Muscle of leg (tissue), 11 donors: ENCODE data around the gene DCTN4. TPM values are rescaled to one million over a fixed set of nuclear protein-coding genes. Genes with fewer than 3 reads are reported as not detected.

Experiments used
- DNase-seq: peaks from one replicate; pipeline ENCODE4 v3.0.0; 2013
- H3K27ac ChIP-seq: one replicate; pipeline ENCODE4 v1.5.1; 2013; ENCODE audit warnings: mild to moderate bottlenecking, low read length, control low read depth
- H3K27me3 ChIP-seq: one replicate; pipeline ENCODE4 v1.6.1; 2013; ENCODE audit warnings: low read length; ENCODE audit not compliant: control insufficient read depth, insufficient read depth
- H3K36me3 ChIP-seq: one replicate; pipeline ENCODE4 v1.6.1; 2013; ENCODE audit warnings: low read length; ENCODE audit not compliant: control insufficient read depth, insufficient read depth
- H3K4me1 ChIP-seq: one replicate; pipeline ENCODE4 v1.6.1; 2013; ENCODE audit warnings: low read length; ENCODE audit not compliant: control insufficient read depth, insufficient read depth
- H3K4me3 ChIP-seq: one replicate; pipeline ENCODE4 v1.5.1; 2013; ENCODE audit warnings: low read length, control low read depth
- H3K9me3 ChIP-seq: replicated peaks from 2 replicates; pipeline ENCODE4 v1.6.1; 2013; ENCODE audit warnings: low read depth, low read length; ENCODE audit not compliant: control insufficient read depth
- WGBS: methylation state at CpG from one replicate; pipeline ENCODE4 v1.1.5; 2013; ENCODE audit warnings: missing lambda C conversion rate; ENCODE audit not compliant: insufficient coverage; 5-methylcytosine and 5-hydroxymethylcytosine counted together
- polyA plus RNA-seq, 8 donors: library from polyadenylated mRNA; unstranded; fragments of 120-200 nt; gene quantifications; one replicate each; pipeline versions ENCODE4 v1.2.1 to v1.2.3, GENCODE V29; 2013; ENCODE audit warnings: inconsistent platforms in 1 of 8, low replicate concordance in 1 of 8; ENCODE audit not compliant: insufficient read length in 8 of 8, insufficient read depth in 1 of 8
- total RNA-seq: library from RNA; stranded (reverse); fragments of 120-200 nt; gene quantifications from one replicate; pipeline ENCODE4 v1.2.4, GENCODE V29; 2013

The DCTN4 gene
- total and polyA plus RNA-seq, 9 donors, result 33.1 to 43.8 (median 36.4) TPM

DNA sequence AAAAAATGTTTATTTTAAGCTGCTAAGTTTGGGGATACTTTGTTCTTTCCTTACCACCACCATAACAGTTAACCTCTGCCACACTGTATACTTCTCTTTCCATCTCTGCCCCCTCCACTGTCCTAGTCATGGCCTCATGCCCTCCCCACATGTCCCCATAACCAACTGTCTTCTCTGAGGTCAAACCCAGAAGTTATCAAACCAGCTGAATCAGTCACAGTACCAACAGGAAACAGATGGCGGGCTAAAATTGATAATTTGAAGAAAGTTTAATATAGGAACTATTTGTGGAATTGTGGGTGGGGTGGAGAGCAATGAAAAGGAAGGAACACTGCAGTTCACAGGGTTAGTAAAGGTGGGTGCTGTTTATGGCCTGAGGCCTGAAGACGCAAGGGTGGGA, 5.7 kb upstream of the DCTN4 start:
- H3K27me3 ChIP-seq, result no peaks in the 10 kb centered on the region
- H3K9me3 ChIP-seq, result no peaks in the 10 kb centered on the region
- peaks cover 10% of the 10 kb centered on the region for H3K4me1 ChIP-seq
- peak overlapping the region; percentile 65 for H3K27ac ChIP-seq
- H3K36me3 ChIP-seq, result no peaks in the 10 kb centered on the region
- H3K4me3 ChIP-seq, result no peak overlapping the region
- peak; percentile 69 for DNase-seq
- WGBS, result 64% methylated on average over 1 of the region's 2 CpGs

- WGBS, result 35% methylated on average over 3 of the region's 7 CpGs
- no peaks in the 10 kb centered on the region for H3K36me3 ChIP-seq
- peak; percentile 81 for DNase-seq
- H3K9me3 ChIP-seq, result no peaks in the 10 kb centered on the region
- H3K27ac ChIP-seq, result peak overlapping the region; percentile 29
- peaks cover 10% of the 10 kb centered on the region for H3K4me1 ChIP-seq
- no peak overlapping the region for H3K4me3 ChIP-seq
- no peaks in the 10 kb centered on the region for H3K27me3 ChIP-seq
Observed at GRCh38 chr5:150763023-150763769, 4.4 kb upstream of the DCTN4 start.

DNA sequence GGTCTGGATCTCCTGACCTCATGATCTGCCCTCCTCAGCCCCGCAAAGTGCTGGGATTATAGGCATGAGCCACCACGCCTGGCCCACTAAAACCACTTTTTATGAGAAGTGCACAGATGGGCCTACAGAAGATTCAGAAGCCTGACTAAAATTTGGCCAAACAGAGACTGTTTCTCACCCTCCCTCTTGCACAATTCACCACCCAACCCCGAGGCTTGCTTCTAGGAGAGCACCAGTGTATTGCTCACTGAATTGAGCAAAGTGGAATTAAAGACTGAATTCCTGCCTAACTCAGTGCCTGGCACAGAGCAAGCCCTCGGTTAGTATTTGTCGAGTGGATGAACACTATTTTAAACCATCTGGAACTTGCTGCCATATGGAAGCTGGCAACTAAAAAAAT, 3.4 kb upstream of the DCTN4 start:
- no peaks in the 10 kb centered on the region for H3K9me3 ChIP-seq
- no peak overlapping the region for H3K4me3 ChIP-seq
- 88% methylated on average over 2 of the region's 5 CpGs for WGBS
- no peaks in the 10 kb centered on the region for H3K36me3 ChIP-seq
- H3K4me1 ChIP-seq, result peaks cover 10% of the 10 kb centered on the region
- DNase-seq, result no peak
- no peak overlapping the region for H3K27ac ChIP-seq
- no peaks in the 10 kb centered on the region for H3K27me3 ChIP-seq

DNA sequence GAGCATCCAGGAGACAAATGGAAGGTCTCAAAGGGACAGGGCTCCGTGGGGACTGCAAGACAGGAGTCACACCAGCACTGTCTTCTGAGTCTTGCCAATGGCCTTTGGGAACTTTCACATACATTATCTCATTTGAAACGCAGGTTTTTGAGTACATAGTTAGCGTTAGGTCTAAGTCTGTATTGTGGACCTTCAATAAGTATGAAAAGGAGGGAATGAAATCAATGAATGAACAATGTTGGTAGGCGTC, 442 bp upstream of the DCTN4 start:
- no peaks in the 10 kb centered on the region for H3K27me3 ChIP-seq

DNA sequence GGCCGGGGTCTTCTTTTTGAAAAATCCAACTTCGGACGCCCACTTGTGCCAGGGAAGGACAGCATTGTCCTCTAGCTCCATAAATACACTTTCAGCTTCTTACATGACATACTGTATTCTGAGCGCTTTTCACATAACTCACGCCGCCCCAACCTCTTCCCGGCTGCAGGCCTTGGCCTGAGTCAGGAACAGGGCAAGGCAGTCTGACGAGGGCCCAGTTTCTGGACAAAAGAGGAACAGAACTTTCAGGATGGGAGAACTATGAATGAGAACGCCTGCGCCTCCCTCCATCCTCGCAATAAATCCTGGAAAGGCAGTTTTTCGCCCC, 650 bp downstream of the DCTN4 start:
- no peaks in the 10 kb centered on the region for H3K4me1 ChIP-seq
- 0% methylated on average over 7 of the region's 12 CpGs for WGBS
- DNase-seq, result no peak
- no peaks in the 10 kb centered on the region for H3K9me3 ChIP-seq
- H3K36me3 ChIP-seq, result peaks cover 15% of the 10 kb centered on the region
- H3K27me3 ChIP-seq, result no peaks in the 10 kb centered on the region
- peak overlapping the region; percentile 65 for H3K4me3 ChIP-seq
- H3K27ac ChIP-seq, result peak overlapping the region; percentile 95

More for the DNA sequence above, 442 bp upstream of the DCTN4 start:
- Histone ChIP-seq H3K9me3 (no peaks in the 10 kb centered on the region), H3K4me1 (peaks cover 7% of the 10 kb centered on the region), H3K36me3 (peaks cover 6% of the 10 kb centered on the region), H3K27ac (peak overlapping the region; percentile 95), H3K4me3 (peak overlapping the region; percentile 65)
- WGBS, result 75% methylated on average over 3 of the region's 4 CpGs
- DNase-seq, result no peak

DNA sequence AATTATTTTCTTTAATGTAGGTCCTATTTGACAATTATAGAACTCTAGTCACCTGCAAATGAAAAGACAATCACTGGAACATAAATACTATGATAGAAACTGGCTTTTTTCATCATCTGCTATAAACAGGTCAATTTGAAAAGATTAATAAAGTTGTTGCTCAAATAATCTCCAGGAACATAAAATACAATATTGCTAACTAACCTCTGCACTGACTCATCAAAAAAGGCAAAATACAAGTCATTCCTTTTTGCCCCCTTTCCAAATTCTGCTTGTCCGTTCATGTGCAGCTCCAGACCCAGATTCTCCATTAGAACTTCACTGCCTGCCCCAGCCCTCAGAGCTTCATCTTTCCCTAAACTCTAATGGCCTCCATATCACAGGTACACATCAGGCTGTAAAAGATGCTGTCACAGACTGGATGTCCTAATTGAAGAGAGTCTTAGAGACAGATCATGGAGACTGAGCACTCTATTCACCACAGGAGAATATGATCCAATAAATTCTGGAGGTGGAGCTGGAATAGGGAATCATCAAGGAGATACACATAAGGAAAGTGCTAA, 1.6 kb downstream of the DCTN4 start:
- Histone ChIP-seq H3K9me3 (no peaks in the 10 kb centered on the region), H3K4me3 (no peak overlapping the region), H3K27ac (no peak overlapping the region), H3K27me3 (no peaks in the 10 kb centered on the region), H3K4me1 (no peaks in the 10 kb centered on the region), H3K36me3 (peaks cover 19% of the 10 kb centered on the region)
- DNase-seq, result no peak
- WGBS, result 75% methylated on average over 1 of the region's 1 CpG

- Histone ChIP-seq H3K9me3 (no peaks in the 10 kb centered on the region), H3K4me1 (no peaks in the 10 kb centered on the region), H3K27me3 (no peaks in the 10 kb centered on the region), H3K27ac (no peak overlapping the region), H3K36me3 (peaks cover 22% of the 10 kb centered on the region), H3K4me3 (no peak overlapping the region)
- WGBS, result 83% methylated on average over 1 of the region's 1 CpG
- DNase-seq, result no peak
Observed at GRCh38 chr5:150753863-150754262, 5.0 kb downstream of the DCTN4 start.

DNA sequence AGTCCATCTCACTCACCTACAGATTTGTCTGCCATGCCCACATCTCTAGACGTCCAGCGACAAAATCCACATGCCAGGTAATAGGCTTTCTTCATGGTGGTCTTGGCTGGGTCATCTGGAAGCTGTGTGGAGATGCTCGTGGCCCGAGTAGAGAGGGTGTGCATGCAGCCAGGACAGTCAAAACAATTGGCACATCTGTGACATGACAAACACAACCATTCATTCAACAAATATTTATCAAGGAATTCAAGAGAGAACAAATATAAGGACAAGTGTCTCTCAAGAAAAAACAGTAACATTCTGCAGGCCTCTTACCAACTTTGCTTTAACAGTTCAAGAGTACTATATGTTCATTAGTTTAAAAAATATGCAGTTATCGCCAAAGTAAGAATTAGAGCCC, 5.4 kb downstream of the DCTN4 start:
- no peaks in the 10 kb centered on the region for H3K27me3 ChIP-seq
- peaks cover 22% of the 10 kb centered on the region for H3K36me3 ChIP-seq
- no peaks in the 10 kb centered on the region for H3K4me1 ChIP-seq
- DNase-seq, result no peak
- H3K27ac ChIP-seq, result no peak overlapping the region
- H3K4me3 ChIP-seq, result no peak overlapping the region
- WGBS, result no CpG with 5 or more reads among the region's 5 CpGs
- no peaks in the 10 kb centered on the region for H3K9me3 ChIP-seq

- Histone ChIP-seq H3K4me1 (no peaks in the 10 kb centered on the region), H3K9me3 (no peaks in the 10 kb centered on the region), H3K4me3 (no peak overlapping the region), H3K27ac (no peak overlapping the region), H3K27me3 (no peaks in the 10 kb centered on the region), H3K36me3 (peaks cover 22% of the 10 kb centered on the region)
- DNase-seq, result no peak
- WGBS, result no CpG with 5 or more reads among the region's 3 CpGs
Observed at GRCh38 chr5:150751096-150751891, 7.5 kb downstream of the DCTN4 start.

- WGBS, result 100% methylated on average over 1 of the region's 2 CpGs
- peaks cover 22% of the 10 kb centered on the region for H3K36me3 ChIP-seq
Observed at GRCh38 chr5:150750469-150750868, 8.3 kb downstream of the DCTN4 start.

More at GRCh38 chr5:150750469-150750868, 8.3 kb downstream of the DCTN4 start:
- no peak overlapping the region for H3K27ac ChIP-seq
- H3K4me3 ChIP-seq, result no peak overlapping the region
- H3K9me3 ChIP-seq, result no peaks in the 10 kb centered on the region
- H3K27me3 ChIP-seq, result no peaks in the 10 kb centered on the region
- H3K4me1 ChIP-seq, result no peaks in the 10 kb centered on the region
- DNase-seq, result no peak
